T-helper 9 cell (primary cell): ENCODE results near the gene KRTAP19-4.
"Not testable (repeated sequence)": the region's sequence is repeated elsewhere in the genome, so short reads cannot be mapped to it uniquely, and the experiment has no call there.

Source experiments
- DNase-seq: peaks from one replicate; pipeline ENCODE4 v3.0.0-alpha.2; 2020
- total RNA-seq, 2 donors: gene quantifications; one replicate each; lab custom pipeline; 2026; lab: John Stamatoyannopoulos, UW

KRTAP19-4 gene
- 0 reads per million in 2 donors for total RNA-seq

GRCh38 chr21:30497065-30497464 lies at the start of gene KRTAP19-4:
Gene KRTAP19-4, minus strand, starts transcription at chr21:30497165. Its CDS starts 55 bp downstream, at chr21:30497110.
- no peak for DNase-seq

- DNase-seq: no peak
Measured at GRCh38 chr21:30541764-30542163, 44.8 kb upstream of the KRTAP19-4 start, which contains the start of gene KRTAP19-6. Gene KRTAP19-6, minus strand, starts transcription at chr21:30541864. Its CDS starts 31 bp downstream, at chr21:30541833.

- DNase-seq: no peak
Measured at GRCh38 chr21:30518876-30519275, 21.9 kb upstream of the KRTAP19-4 start.

- DNase-seq: no peak
Measured at GRCh38 chr21:30515681-30516080, 18.7 kb upstream of the KRTAP19-4 start.

GRCh38 chr21:30505621-30506205 lies 8.7 kb upstream of the KRTAP19-4 start:
- not testable (repeated sequence) for DNase-seq

GRCh38 chr21:30502041-30502440 lies 5.1 kb upstream of the KRTAP19-4 start, which contains the start of gene KRTAP19-5:
Gene KRTAP19-5, minus strand, starts transcription at chr21:30502141. Its CDS starts 51 bp downstream, at chr21:30502090.
- DNase-seq: no peak

GRCh38 chr21:30491963-30492428 lies 5.0 kb downstream of the KRTAP19-4 start, which contains the start of gene KRTAP19-3:
Gene KRTAP19-3, minus strand, starts transcription at chr21:30492013. Its CDS starts 56 bp downstream, at chr21:30491957.
- no peak for DNase-seq

GRCh38 chr21:30487336-30487735 lies 9.6 kb downstream of the KRTAP19-4 start, which contains the start of gene KRTAP19-2:
Gene KRTAP19-2, minus strand, starts transcription at chr21:30487436. Its CDS starts 88 bp downstream, at chr21:30487348.
- DNase-seq: no peak

- no peak for DNase-seq
Measured at GRCh38 chr21:30486180-30486579, 10.8 kb downstream of the KRTAP19-4 start.

GRCh38 chr21:30482130-30482529 lies 14.8 kb downstream of the KRTAP19-4 start:
- no peak for DNase-seq

- DNase-seq: no peak
Measured at GRCh38 chr21:30480145-30480544, 16.8 kb downstream of the KRTAP19-4 start, which contains the start of gene KRTAP19-1. Gene KRTAP19-1, minus strand, starts transcription at chr21:30480367. Its CDS starts 50 bp downstream, at chr21:30480317.

- DNase-seq: no peak
Measured at GRCh38 chr21:30479259-30479658, 17.7 kb downstream of the KRTAP19-4 start.

GRCh38 chr21:30478004-30478403 lies 19.0 kb downstream of the KRTAP19-4 start:
- no peak for DNase-seq

GRCh38 chr21:30468900-30469714 lies 27.9 kb downstream of the KRTAP19-4 start:
- DNase-seq: no peak

GRCh38 chr21:30463713-30464112 lies 33.3 kb downstream of the KRTAP19-4 start:
- no peak for DNase-seq

- DNase-seq: no peak
Measured at GRCh38 chr21:30448514-30448913, 48.5 kb downstream of the KRTAP19-4 start.

- DNase-seq: no peak
Measured at GRCh38 chr21:30447056-30447455, 49.9 kb downstream of the KRTAP19-4 start.
